H1 (cell line): ENCODE measurements around the gene CFAP100. TPM values are rescaled to one million over a fixed set of nuclear protein-coding genes. Genes with fewer than 3 reads are reported as not detected.

Experiments used
- CTCF ChIA-PET: fragments of 300-600 bp; sonication (Branson Sonifier 250); formaldehyde crosslinking; loops from one replicate; lab custom pipeline; 2021; ENCODE audit not compliant: partially characterized antibody; lab: Charles Lee
- POLR2A ChIA-PET: fragments of 300-600 bp; sonication (Branson Sonifier 250); formaldehyde crosslinking; loops from one replicate; lab custom pipeline; 2021; ENCODE audit warnings: inconsistent platforms; ENCODE audit not compliant: partially characterized antibody; lab: Charles Lee
- DNase-seq, 2 experiments: peaks; one replicate each; pipeline versions ENCODE4 v3.0.0 to v3.0.0-alpha.2; 2010 to 2022; ENCODE audit warnings: low spot score in 2 of 2, low read depth in 1 of 2, mixed read lengths in 1 of 2
- FAIRE-seq: peaks from 2 replicates; lab custom pipeline; 2011; peaks lifted over from hg19 to GRCh38; lab: Jason Lieb, UNC
- H2AFZ ChIP-seq: 2 replicates; pipeline ENCODE4 v1.8.1; 2012; ENCODE audit warnings: low read length, inconsistent platforms
- H2AK5ac ChIP-seq: 2 replicates; pipeline ENCODE4 v1.6.1; 2013; ENCODE audit warnings: low read depth, low read length
- H2BK120ac ChIP-seq: replicated peaks from 2 replicates; pipeline ENCODE3; 2013; ENCODE audit warnings: low read depth, low read length, inconsistent platforms
- H2BK12ac ChIP-seq: 2 replicates; pipeline ENCODE4 v1.6.1; 2013; ENCODE audit warnings: low read depth, low read length
- H2BK15ac ChIP-seq: 2 replicates; pipeline ENCODE4 v1.6.1; 2013; ENCODE audit warnings: low read length
- H2BK20ac ChIP-seq: 2 replicates; pipeline ENCODE4 v1.6.1; 2013; ENCODE audit warnings: low read length
- H2BK5ac ChIP-seq: 2 replicates; pipeline ENCODE4 v1.6.1; 2013; ENCODE audit warnings: low read depth, low read length
- H3K14ac ChIP-seq: 2 replicates; pipeline ENCODE4 v1.6.1; 2013; ENCODE audit warnings: inconsistent platforms; ENCODE audit not compliant: insufficient read length
- H3K18ac ChIP-seq: 2 replicates; pipeline ENCODE4 v1.6.1; 2013; ENCODE audit warnings: low read length; ENCODE audit errors: extremely low read depth
- H3K23ac ChIP-seq: 2 replicates; pipeline ENCODE4 v1.6.1; 2013; ENCODE audit warnings: inconsistent platforms; ENCODE audit not compliant: insufficient read length
- H3K23me2 ChIP-seq: 2 replicates; pipeline ENCODE4 v1.6.1; 2013; ENCODE audit warnings: low read depth, low read length
- H3K27ac ChIP-seq: 2 replicates; pipeline ENCODE4 v1.6.1; 2011; ENCODE audit warnings: low read depth, low read length, inconsistent platforms
- H3K27me3 ChIP-seq, 4 experiments: replicated peaks in 1 of 4; 1 replicate in 1 of 4; 2 replicates in 3 of 4; pipeline versions ENCODE4 v1.6.1 to v1.8.1; 2011 to 2013; ENCODE audit warnings: low read length in 3 of 4, mild to moderate bottlenecking in 3 of 4, inconsistent platforms in 2 of 4, mixed read lengths in 2 of 4, moderate library complexity in 1 of 4; ENCODE audit not compliant: control insufficient read depth in 3 of 4, insufficient read depth in 3 of 4; ENCODE audit errors: extremely low read depth in 1 of 4
- H3K36me3 ChIP-seq, 4 experiments: 2 replicates each; pipeline versions ENCODE4 v1.6.1 to v1.8.1; 2011 to 2013; ENCODE audit warnings: mild to moderate bottlenecking in 4 of 4, low read length in 3 of 4, moderate library complexity in 2 of 4, control low read depth in 1 of 4, inconsistent platforms in 1 of 4; ENCODE audit not compliant: insufficient read depth in 4 of 4, control insufficient read depth in 2 of 4
- H3K4ac ChIP-seq: replicated peaks from 2 replicates; pipeline ENCODE3; 2013; ENCODE audit warnings: low read length, low read depth, mixed read lengths, inconsistent platforms; ENCODE audit not compliant: insufficient read length
- H3K4me1 ChIP-seq, 4 experiments: replicated peaks in 1 of 4; 1 replicate in 1 of 4; 2 replicates in 3 of 4; pipeline versions ENCODE4 v1.6.1 to v1.8.1; 2011 to 2013; ENCODE audit warnings: low read length in 3 of 4, inconsistent platforms in 2 of 4, mixed read lengths in 1 of 4; ENCODE audit not compliant: insufficient read depth in 4 of 4, control insufficient read depth in 3 of 4
- H3K4me2 ChIP-seq, 2 experiments: 2 replicates each; pipeline versions ENCODE4 v1.6.1 to v1.8.1; 2011 to 2013; ENCODE audit warnings: low read depth in 2 of 2, low read length in 2 of 2, control low read depth in 1 of 2, inconsistent platforms in 1 of 2, mild to moderate bottlenecking in 1 of 2; ENCODE audit not compliant: insufficient read depth in 1 of 2
- H3K4me3 ChIP-seq, 4 experiments: fragments of 200-600, 300-600 bp in 1 of 4; sonication (generic), shearing (Covaris generic), sonication (Bioruptor Twin) in 1 of 4; 2 replicates each; pipeline versions ENCODE4 v1.5.1 to v1.8.1; 2011 to 2016; ENCODE audit warnings: low read length in 4 of 4, low read depth in 3 of 4, control low read depth in 2 of 4, inconsistent platforms in 2 of 4, mild to moderate bottlenecking in 2 of 4, mixed read lengths in 1 of 4, moderate library complexity in 1 of 4; ENCODE audit not compliant: insufficient read depth in 2 of 4; ENCODE audit errors: extremely low read depth in 1 of 4
- H3K56ac ChIP-seq: replicated peaks from 2 replicates; pipeline ENCODE3; 2013; ENCODE audit warnings: low read depth, mild to moderate bottlenecking, mixed read lengths, low read length, inconsistent platforms; ENCODE audit not compliant: insufficient read length
- H3K79me1 ChIP-seq: 2 replicates; pipeline ENCODE4 v1.6.1; 2013; ENCODE audit warnings: low read depth, low read length, control low read depth
- H3K79me2 ChIP-seq, 2 experiments: 2 replicates each; pipeline versions ENCODE4 v1.6.1 to v1.8.1; 2012 to 2013; ENCODE audit warnings: low read length in 2 of 2, mild to moderate bottlenecking in 2 of 2, inconsistent platforms in 1 of 2; ENCODE audit not compliant: insufficient read depth in 2 of 2, control insufficient read depth in 1 of 2
- H3K9ac ChIP-seq, 4 experiments: replicated peaks in 1 of 4; 1 replicate in 1 of 4; 2 replicates in 3 of 4; pipeline versions ENCODE4 v1.6.1 to v1.8.1; 2011 to 2013; ENCODE audit warnings: low read depth in 3 of 4, low read length in 3 of 4, control low read depth in 2 of 4, mild to moderate bottlenecking in 2 of 4, moderate library complexity in 2 of 4, inconsistent platforms in 1 of 4; ENCODE audit errors: extremely low read depth in 1 of 4
- H3K9me3 ChIP-seq, 2 experiments: 2 replicates each; pipeline versions ENCODE4 v1.6.1 to v1.8.1; 2012 to 2013; ENCODE audit warnings: mild to moderate bottlenecking in 2 of 2, moderate library complexity in 2 of 2, control low read depth in 1 of 2, inconsistent platforms in 1 of 2, low read depth in 1 of 2, low read length in 1 of 2, mixed read lengths in 1 of 2; ENCODE audit not compliant: insufficient read depth in 2 of 2
- H4K20me1 ChIP-seq, 2 experiments: replicated peaks in 1 of 2; 2 replicates each; pipeline versions ENCODE3 to v1.8.1; 2011 to 2013; ENCODE audit warnings: inconsistent platforms in 2 of 2, low read length in 2 of 2, mild to moderate bottlenecking in 1 of 2; ENCODE audit not compliant: insufficient read depth in 2 of 2, control insufficient read depth in 1 of 2
- H4K5ac ChIP-seq: 2 replicates; pipeline ENCODE4 v1.6.1; 2013; ENCODE audit warnings: low read length, low read depth, mixed read lengths, inconsistent platforms; ENCODE audit not compliant: insufficient read length
- H4K8ac ChIP-seq: 2 replicates; pipeline ENCODE4 v1.8.0; 2013; ENCODE audit warnings: mild to moderate bottlenecking, moderate library complexity, low read length, inconsistent platforms; ENCODE audit not compliant: insufficient read depth; ENCODE audit errors: extremely low read depth
- H4K91ac ChIP-seq: replicated peaks from 2 replicates; pipeline ENCODE3; 2013; ENCODE audit warnings: low read length, mixed read lengths, inconsistent platforms; ENCODE audit not compliant: insufficient read length
- CBX8 ChIP-seq: fragments of 300-800, 300-1000 bp; sonication (generic); IDR thresholded peaks from 2 replicates; pipeline ENCODE4 v1.7.1; 2016; ENCODE audit warnings: low read depth, low read length, borderline replicate concordance
- CHD1 ChIP-seq: IDR thresholded peaks from 2 replicates; pipeline ENCODE4 v1.6.1; 2012; ENCODE audit warnings: low read depth, low read length, improper control_type of control experiment
- CREB1 ChIP-seq: IDR thresholded peaks from 2 replicates; pipeline ENCODE4 v1.6.1; 2012; ENCODE audit warnings: inconsistent platforms
- CTBP2 ChIP-seq: IDR thresholded peaks from 2 replicates; pipeline ENCODE4 v1.7.0; 2011; ENCODE audit warnings: borderline replicate concordance, mild to moderate bottlenecking, moderate library complexity, mixed read lengths, low read length; ENCODE audit not compliant: insufficient read depth, insufficient read length
- EP300 ChIP-seq, 2 experiments: IDR thresholded peaks; 1 replicate in 1 of 2; 2 replicates in 1 of 2; pipeline ENCODE4 v1.6.1; 2011 to 2012; ENCODE audit warnings: low read depth in 2 of 2, low read length in 2 of 2, mild to moderate bottlenecking in 2 of 2, borderline replicate concordance in 1 of 2, inconsistent platforms in 1 of 2, moderate library complexity in 1 of 2
- GTF2F1 ChIP-seq: IDR thresholded peaks from 2 replicates; pipeline ENCODE4 v1.6.1; 2012; ENCODE audit warnings: low read depth, low read length, improper control_type of control experiment, borderline replicate concordance
- HDAC6 ChIP-seq: IDR thresholded peaks from one replicate; pipeline ENCODE4 v1.7.1; 2012; ENCODE audit warnings: low read depth, mild to moderate bottlenecking, inconsistent platforms, low read length, moderate library complexity
- POLR2A ChIP-seq, 2 experiments: IDR thresholded peaks; 1 replicate in 1 of 2; 2 replicates in 1 of 2; pipeline ENCODE4 v1.6.1; 2011; ENCODE audit warnings: low read depth in 2 of 2, low read length in 2 of 2, mild to moderate bottlenecking in 2 of 2; ENCODE audit errors: control extremely low read depth in 1 of 2
- SAP30 ChIP-seq: fragments of 300-600 bp; sonication (generic); IDR thresholded peaks from 2 replicates; pipeline ENCODE4 v1.7.1; 2012; ENCODE audit warnings: low read length, moderate library complexity, mild to moderate bottlenecking, inconsistent platforms; ENCODE audit not compliant: insufficient read depth, insufficient replicate concordance
- ZNF274 ChIP-seq: IDR thresholded peaks from 2 replicates; pipeline ENCODE4 v1.7.0; 2012; ENCODE audit warnings: low read length, borderline replicate concordance; ENCODE audit errors: extremely low read depth
- WGBS, 2 experiments: shearing (Covaris generic) in 1 of 2; methylation state at CpG; one replicate each; pipeline versions ENCODE4 v1.1.6 to v1.1.7; 2013 to 2015; ENCODE audit warnings: low lambda C conversion rate in 2 of 2, mixed read lengths in 2 of 2, inconsistent platforms in 1 of 2, low coverage in 1 of 2, missing lambda C conversion rate in 1 of 2; ENCODE audit not compliant: insufficient replicate concordance in 2 of 2, insufficient coverage in 1 of 2, insufficient read length in 1 of 2; ENCODE audit errors: extremely low coverage in 1 of 2, missing lambda C conversion rate in 1 of 2; 5-methylcytosine and 5-hydroxymethylcytosine counted together
- polyA plus RNA-seq, 7 experiments: library from polyadenylated mRNA; depleted of rRNA in 3 of 7; stranded (reverse) in 5 of 7; unstranded in 2 of 7; fragments of >200 nt in 5 of 7; fragments of 200-250 nt in 2 of 7; gene quantifications; 1 replicate in 5 of 7; 2 replicates in 1 of 7; 4 replicates in 1 of 7; pipeline versions ENCODE4 v1.2.1 to v1.2.3, GENCODE V29; 2011 to 2013; ENCODE audit warnings: missing spikeins in 2 of 7, mixed read lengths in 2 of 7
- total RNA-seq: library from RNA; stranded (reverse); fragmentation: NEBNext Ultra II Directional; extraction: Animal tissue kit (Norgen Biotek cat#: 25700); gene quantifications from 2 replicates; pipeline ENCODE4 v1.2.1, GENCODE V29; 2021
- TF ChIP-seq, protein P1 (sequence below), 3 experiments: IDR thresholded peaks; 1 replicate in 2 of 3; 2 replicates in 1 of 3; pipeline versions ENCODE4 v1.5.1 to v1.6.1; 2011; ENCODE audit warnings: low read length in 3 of 3, mild to moderate bottlenecking in 3 of 3, inconsistent platforms in 2 of 3, low read depth in 1 of 3, moderate library complexity in 1 of 3; ENCODE audit not compliant: insufficient read depth in 1 of 3; ENCODE audit errors: control extremely low read depth in 1 of 3

Gene CFAP100
- total and polyA plus RNA-seq, 2 of the 8 experiments (the other 6 are each of a cell fraction or from before 2014, with no cell fraction given) = 0.17 TPM; not detected in 1

DNA sequence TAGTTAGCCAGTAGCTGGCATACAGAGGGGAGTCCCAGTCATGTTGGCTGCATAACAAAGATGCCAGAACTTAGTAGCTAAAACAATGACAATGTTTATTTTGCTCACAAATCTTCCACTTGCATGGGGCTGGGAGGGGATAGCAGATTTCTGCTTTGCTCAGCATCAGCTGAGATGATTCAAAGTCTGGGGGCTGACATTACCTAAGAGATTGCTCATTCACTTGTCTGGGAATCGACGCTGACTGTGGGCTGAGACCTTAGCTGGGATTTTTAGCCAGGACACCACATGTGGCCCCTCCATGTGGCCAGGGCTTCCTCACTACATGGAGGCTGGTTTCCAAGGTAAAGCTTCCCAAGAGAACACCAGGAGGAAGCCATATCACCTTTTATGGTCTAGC is 12.7 kb upstream of the CFAP100 start:
- Histone ChIP-seq H2AK5ac (no peak overlapping the region), H3K23me2 (no peaks in the 10 kb centered on the region), H4K8ac (no peak overlapping the region), H3K4ac (no peak overlapping the region), H3K27ac (no peak overlapping the region), H3K23ac (no peak overlapping the region), H3K9ac (no peak overlapping the region), H4K20me1 (no peaks in the 10 kb centered on the region), H3K79me1 (no peaks in the 10 kb centered on the region), H3K4me2 (no peak overlapping the region), H3K9me3 (peaks cover 0 to 6% of the 10 kb centered on the region in 2 experiments; a peak in 1 of 4 replicates), H2BK12ac (no peak overlapping the region), H4K91ac (no peak overlapping the region), H4K5ac (no peak overlapping the region), H2BK15ac (0 out of 2 replicates have a peak overlapping the region, but pooled peaks have one; percentile 72), H2AFZ (no peak overlapping the region), H3K18ac (no peak overlapping the region), H2BK120ac (no peak overlapping the region), H3K79me2 (no peaks in the 10 kb centered on the region), H3K14ac (no peak overlapping the region), H2BK5ac (no peak overlapping the region), H3K4me1 (peaks cover 0 to 7% (median 3%) of the 10 kb centered on the region in 4 experiments; a peak in 4 of 7 replicates), H3K36me3 (no peaks in the 10 kb centered on the region), H3K56ac (no peak overlapping the region), H3K4me3 (no peak overlapping the region), H3K27me3 (peaks cover 0 to 2% (median 0%) of the 10 kb centered on the region in 4 experiments; a peak in 1 of 7 replicates), H2BK20ac (no peak overlapping the region)
- DNase-seq = no peak
- POLR2A ChIA-PET = no interaction called here
- CTCF ChIA-PET = interaction anchor here (0.9 to 2.2 kb wide), 7 partner anchors 10 to 445 kb away, joined by 3 to 10 read pairs (median 5); no protein-coding TSS in a partner anchor
- WGBS, 2 experiments = 50% methylated on average over 2 of the region's 2 CpGs; no CpG with 5 or more reads in 1 of the 2 experiments
- no peak for FAIRE-seq
- TF ChIP-seq CTBP2 (no peak), ZNF274 (no peak), GTF2F1 (no peak), HDAC6 (no peak), SAP30 (no peak), EP300 (IDR thresholded peaks at IDR 0.05; ENCODE audit: borderline replicate concordance in 1 of 2, low read depth in 2 of 2, low read length in 2 of 2) (no peak), CREB1 (no peak), CHD1 (no peak), CBX8 (no peak), POLR2A (IDR thresholded peaks at IDR 0.05; ENCODE audit: control extremely low read depth in 1 of 2, low read depth in 2 of 2, low read length in 2 of 2) (no peak)
- TF ChIP-seq, protein P1, sequence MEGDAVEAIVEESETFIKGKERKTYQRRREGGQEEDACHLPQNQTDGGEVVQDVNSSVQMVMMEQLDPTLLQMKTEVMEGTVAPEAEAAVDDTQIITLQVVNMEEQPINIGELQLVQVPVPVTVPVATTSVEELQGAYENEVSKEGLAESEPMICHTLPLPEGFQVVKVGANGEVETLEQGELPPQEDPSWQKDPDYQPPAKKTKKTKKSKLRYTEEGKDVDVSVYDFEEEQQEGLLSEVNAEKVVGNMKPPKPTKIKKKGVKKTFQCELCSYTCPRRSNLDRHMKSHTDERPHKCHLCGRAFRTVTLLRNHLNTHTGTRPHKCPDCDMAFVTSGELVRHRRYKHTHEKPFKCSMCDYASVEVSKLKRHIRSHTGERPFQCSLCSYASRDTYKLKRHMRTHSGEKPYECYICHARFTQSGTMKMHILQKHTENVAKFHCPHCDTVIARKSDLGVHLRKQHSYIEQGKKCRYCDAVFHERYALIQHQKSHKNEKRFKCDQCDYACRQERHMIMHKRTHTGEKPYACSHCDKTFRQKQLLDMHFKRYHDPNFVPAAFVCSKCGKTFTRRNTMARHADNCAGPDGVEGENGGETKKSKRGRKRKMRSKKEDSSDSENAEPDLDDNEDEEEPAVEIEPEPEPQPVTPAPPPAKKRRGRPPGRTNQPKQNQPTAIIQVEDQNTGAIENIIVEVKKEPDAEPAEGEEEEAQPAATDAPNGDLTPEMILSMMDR (IDR thresholded peaks at IDR 0.05; ENCODE audit: control extremely low read depth in 1 of 3, insufficient read depth in 1 of 3, low read depth in 1 of 3, low read length in 3 of 3) = no peak
